ENCODE measurements around the gene SSC4D.
"Not testable (repeated sequence)": the region's sequence is repeated elsewhere in the genome, so short reads cannot be mapped to it uniquely, and the experiment has no call there.

SSC4D gene

GRCh38 chr7:76430211-76430610 is 20.7 kb upstream of the SSC4D start:
- no peak for DNase-seq (ENCODE audit: low read depth)
- no peak for TF ChIP-seq CTCF (IDR thresholded peaks at IDR 0.05; ENCODE audit: control insufficient read depth, extremely low read depth, insufficient read depth)
- H3K4me3 ChIP-seq (ENCODE audit: low read depth, low read length): no peak overlapping the region

- no peak for TF ChIP-seq CTCF (IDR thresholded peaks at IDR 0.05; ENCODE audit: control insufficient read depth, extremely low read depth, insufficient read depth)
- DNase-seq (ENCODE audit: low read depth): no peak
- H3K4me3 ChIP-seq (ENCODE audit: low read depth, low read length): no peak overlapping the region
Observed at GRCh38 chr7:76428868-76429805, 19.6 kb upstream of the SSC4D start.

- no peak overlapping the region for H3K4me3 ChIP-seq (ENCODE audit: low read depth, low read length)
- TF ChIP-seq CTCF (IDR thresholded peaks at IDR 0.05; ENCODE audit: control insufficient read depth, extremely low read depth, insufficient read depth): no peak
- no peak for DNase-seq (ENCODE audit: low read depth)
Observed at GRCh38 chr7:76428149-76428823, 18.8 kb upstream of the SSC4D start.

- DNase-seq (ENCODE audit: low read depth): no peak
- no peak for TF ChIP-seq CTCF (IDR thresholded peaks at IDR 0.05; ENCODE audit: control insufficient read depth, extremely low read depth, insufficient read depth)
- H3K4me3 ChIP-seq (ENCODE audit: low read depth, low read length): no peak overlapping the region
Observed at GRCh38 chr7:76427635-76428034, 18.1 kb upstream of the SSC4D start.

GRCh38 chr7:76426246-76426645 is 16.7 kb upstream of the SSC4D start:
- H3K4me3 ChIP-seq (ENCODE audit: low read depth, low read length): no peak overlapping the region
- no peak for TF ChIP-seq CTCF (IDR thresholded peaks at IDR 0.05; ENCODE audit: control insufficient read depth, extremely low read depth, insufficient read depth)
- DNase-seq (ENCODE audit: low read depth): no peak

GRCh38 chr7:76425558-76425957 is 16.1 kb upstream of the SSC4D start:
- not testable (repeated sequence) for DNase-seq (ENCODE audit: low read depth); H3K4me3 ChIP-seq (ENCODE audit: low read depth, low read length)

GRCh38 chr7:76425156-76425555 is 15.7 kb upstream of the SSC4D start:
- no peak for DNase-seq (ENCODE audit: low read depth)
- H3K4me3 ChIP-seq (ENCODE audit: low read depth, low read length): no peak overlapping the region
- no peak for TF ChIP-seq CTCF (IDR thresholded peaks at IDR 0.05; ENCODE audit: control insufficient read depth, extremely low read depth, insufficient read depth)

All from LNCaP clone FGC (cell line).